IPS-20b (cell line): Measurements from ENCODE around the gene NCKAP5.

Experiments
- H3K27ac ChIP-seq: one replicate; pipeline ENCODE4 v1.5.1; 2013; ENCODE audit warnings: low read length
- H3K27me3 ChIP-seq: 2 replicates; pipeline ENCODE4 v1.6.1; 2013; ENCODE audit warnings: mild to moderate bottlenecking, low read length, inconsistent platforms; ENCODE audit not compliant: insufficient read depth
- H3K36me3 ChIP-seq: 2 replicates; pipeline ENCODE4 v1.6.1; 2013; ENCODE audit warnings: low read depth, mild to moderate bottlenecking, inconsistent platforms, low read length, moderate library complexity; ENCODE audit not compliant: insufficient read depth
- H3K4me1 ChIP-seq: 2 replicates; pipeline ENCODE4 v1.6.1; 2013; ENCODE audit warnings: mild to moderate bottlenecking, control low read depth, inconsistent platforms, low read length, moderate library complexity; ENCODE audit not compliant: insufficient read depth
- H3K4me3 ChIP-seq: 2 replicates; pipeline ENCODE4 v1.5.1; 2013; ENCODE audit warnings: mild to moderate bottlenecking, low read length, inconsistent platforms
- H3K9ac ChIP-seq: 2 replicates; pipeline ENCODE4 v1.6.1; 2013; ENCODE audit warnings: low read depth, mild to moderate bottlenecking, inconsistent platforms, low read length, moderate library complexity
- H3K9me3 ChIP-seq: 2 replicates; pipeline ENCODE4 v1.6.1; 2013; ENCODE audit warnings: mild to moderate bottlenecking, low read depth, low read length, inconsistent platforms; ENCODE audit not compliant: insufficient read depth

Gene NCKAP5

GRCh38 chr2:132740081-132740720, 828.1 kb downstream of the NCKAP5 start:
- no peaks in the 10 kb centered on the region for H3K9me3 ChIP-seq
- H3K4me1 ChIP-seq: peaks cover 8% of the 10 kb centered on the region; the same call in 1 of the 2 replicates
- H3K4me3 ChIP-seq: no peak overlapping the region
- H3K27me3 ChIP-seq: no peaks in the 10 kb centered on the region
- H3K36me3 ChIP-seq: no peaks in the 10 kb centered on the region
- no peak overlapping the region for H3K27ac ChIP-seq
- no peak overlapping the region for H3K9ac ChIP-seq

- no peak overlapping the region for H3K4me3 ChIP-seq
- H3K27me3 ChIP-seq: no peaks in the 10 kb centered on the region
- peaks cover 8% of the 10 kb centered on the region; the same call in 1 of the 2 replicates for H3K4me1 ChIP-seq
- no peak overlapping the region for H3K27ac ChIP-seq
- H3K36me3 ChIP-seq: no peaks in the 10 kb centered on the region
- no peak overlapping the region for H3K9ac ChIP-seq
- no peaks in the 10 kb centered on the region for H3K9me3 ChIP-seq
Measured at GRCh38 chr2:132738223-132738622, 830.0 kb downstream of the NCKAP5 start.

DNA sequence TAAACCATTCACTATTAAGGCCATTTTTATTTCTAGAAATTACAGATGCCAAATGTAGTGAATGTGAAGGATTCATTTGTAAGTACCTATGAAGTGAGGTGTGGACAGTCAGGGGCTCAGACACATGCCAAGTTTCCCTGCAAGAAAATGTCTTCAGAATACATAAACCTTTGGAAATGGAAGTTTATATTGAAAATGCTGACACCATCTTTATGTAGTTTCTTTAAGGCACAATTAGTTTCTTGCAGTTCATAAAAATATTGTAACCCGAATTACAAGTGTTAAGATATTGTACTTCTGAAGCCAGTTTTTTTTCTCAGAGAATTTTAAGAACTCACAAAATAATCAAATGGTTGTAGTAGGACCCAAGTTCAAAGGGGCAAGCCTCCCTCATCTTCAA, 832.2 kb downstream of the NCKAP5 start:
- no peaks in the 10 kb centered on the region for H3K36me3 ChIP-seq
- no peak overlapping the region for H3K27ac ChIP-seq
- H3K9me3 ChIP-seq: no peaks in the 10 kb centered on the region
- no peak overlapping the region for H3K4me3 ChIP-seq
- no peak overlapping the region for H3K9ac ChIP-seq
- 0 out of 2 replicates have a peak, but pooled peaks cover under 1% of the 10 kb centered on the region for H3K4me1 ChIP-seq
- H3K27me3 ChIP-seq: no peaks in the 10 kb centered on the region

GRCh38 chr2:132734961-132735360, 833.3 kb downstream of the NCKAP5 start:
- Histone ChIP-seq H3K27ac (no peak overlapping the region), H3K27me3 (no peaks in the 10 kb centered on the region), H3K9me3 (no peaks in the 10 kb centered on the region), H3K36me3 (no peaks in the 10 kb centered on the region), H3K4me3 (no peak overlapping the region), H3K4me1 (no peaks in the 10 kb centered on the region), H3K9ac (no peak overlapping the region)

DNA sequence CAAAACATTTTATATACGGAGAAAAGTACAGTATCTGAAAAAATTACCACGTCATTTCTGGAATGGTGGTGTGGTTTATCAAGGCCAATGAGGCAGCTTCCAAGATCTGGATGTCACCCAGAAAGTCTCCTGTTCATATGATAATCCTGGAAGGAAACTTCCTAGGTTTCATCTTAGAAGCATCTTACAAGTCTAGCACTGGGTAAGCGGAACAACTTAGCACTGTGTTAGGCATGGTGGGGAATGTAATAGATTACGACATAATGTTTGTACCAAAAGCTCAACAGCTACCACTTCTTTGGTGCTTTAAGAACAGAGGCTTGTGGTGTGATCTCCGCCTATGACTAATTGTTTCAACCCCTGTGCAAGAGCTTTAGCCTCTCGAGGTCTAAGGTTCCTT, 835.2 kb downstream of the NCKAP5 start:
- Histone ChIP-seq H3K4me1 (no peaks in the 10 kb centered on the region), H3K27ac (no peak overlapping the region), H3K4me3 (no peak overlapping the region), H3K9me3 (no peaks in the 10 kb centered on the region), H3K36me3 (no peaks in the 10 kb centered on the region), H3K9ac (no peak overlapping the region), H3K27me3 (no peaks in the 10 kb centered on the region)

DNA sequence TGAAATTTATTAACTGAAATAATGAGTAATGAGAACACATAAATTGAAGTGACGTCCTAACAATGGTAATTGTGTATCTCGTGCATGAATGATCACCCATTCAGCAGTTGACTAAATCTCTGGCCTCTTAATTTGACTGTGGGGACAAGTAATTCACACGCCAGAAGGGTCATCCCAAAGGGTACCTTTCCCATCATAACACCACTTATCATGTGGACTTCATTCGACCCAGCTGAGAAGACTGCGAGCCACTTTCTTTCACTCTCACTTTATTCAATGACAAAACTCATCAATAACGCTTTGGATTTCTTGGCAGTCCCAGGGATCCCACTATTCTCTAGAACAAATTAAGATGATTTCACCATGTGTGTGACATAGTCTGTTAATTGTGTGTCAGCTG, 835.6 kb downstream of the NCKAP5 start:
- no peaks in the 10 kb centered on the region for H3K27me3 ChIP-seq
- no peak overlapping the region for H3K27ac ChIP-seq
- no peaks in the 10 kb centered on the region for H3K36me3 ChIP-seq
- no peak overlapping the region for H3K9ac ChIP-seq
- no peaks in the 10 kb centered on the region for H3K4me1 ChIP-seq
- H3K4me3 ChIP-seq: no peak overlapping the region
- H3K9me3 ChIP-seq: no peaks in the 10 kb centered on the region

- no peak overlapping the region for H3K27ac ChIP-seq
- no peaks in the 10 kb centered on the region for H3K27me3 ChIP-seq
- no peak overlapping the region for H3K9ac ChIP-seq
- no peaks in the 10 kb centered on the region for H3K9me3 ChIP-seq
- H3K4me3 ChIP-seq: no peak overlapping the region
- no peaks in the 10 kb centered on the region for H3K4me1 ChIP-seq
- no peaks in the 10 kb centered on the region for H3K36me3 ChIP-seq
Measured at GRCh38 chr2:132731441-132731840, 836.8 kb downstream of the NCKAP5 start.

GRCh38 chr2:132730611-132731010, 837.7 kb downstream of the NCKAP5 start:
- Histone ChIP-seq H3K36me3 (no peaks in the 10 kb centered on the region), H3K9me3 (no peaks in the 10 kb centered on the region), H3K4me3 (no peak overlapping the region), H3K9ac (no peak overlapping the region), H3K27ac (no peak overlapping the region), H3K4me1 (no peaks in the 10 kb centered on the region), H3K27me3 (no peaks in the 10 kb centered on the region)

GRCh38 chr2:132729522-132729921, 838.7 kb downstream of the NCKAP5 start:
- Histone ChIP-seq H3K27ac (no peak overlapping the region), H3K9me3 (no peaks in the 10 kb centered on the region), H3K4me1 (no peaks in the 10 kb centered on the region), H3K27me3 (no peaks in the 10 kb centered on the region), H3K36me3 (no peaks in the 10 kb centered on the region), H3K4me3 (no peak overlapping the region), H3K9ac (no peak overlapping the region)

- Histone ChIP-seq H3K9ac (no peak overlapping the region), H3K4me1 (no peaks in the 10 kb centered on the region), H3K4me3 (no peak overlapping the region), H3K27me3 (no peaks in the 10 kb centered on the region), H3K9me3 (no peaks in the 10 kb centered on the region), H3K27ac (no peak overlapping the region), H3K36me3 (no peaks in the 10 kb centered on the region)
Measured at GRCh38 chr2:132726155-132726554, 842.1 kb downstream of the NCKAP5 start.

DNA sequence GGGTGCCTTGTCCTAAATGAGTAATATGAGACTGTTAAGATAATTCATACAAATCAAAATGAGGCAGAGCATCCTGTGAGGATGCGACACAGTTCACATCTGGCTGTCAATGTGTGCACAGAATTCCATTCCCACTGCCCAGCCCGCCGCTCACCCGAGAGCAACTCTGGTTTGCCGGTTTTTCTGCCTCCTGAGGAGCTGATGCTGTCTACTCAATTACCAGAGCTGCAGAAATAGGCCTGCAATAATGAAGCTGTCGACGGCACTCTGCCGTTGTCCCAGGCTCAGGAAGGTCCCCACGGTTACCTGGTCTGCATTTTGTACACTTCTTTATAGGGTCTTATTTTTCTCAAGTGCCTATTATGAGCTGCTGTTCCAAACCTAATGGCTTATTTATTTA, 842.5 kb downstream of the NCKAP5 start:
- Histone ChIP-seq H3K9me3 (no peaks in the 10 kb centered on the region), H3K4me3 (no peak overlapping the region), H3K36me3 (no peaks in the 10 kb centered on the region), H3K27ac (no peak overlapping the region), H3K4me1 (no peaks in the 10 kb centered on the region), H3K9ac (no peak overlapping the region), H3K27me3 (no peaks in the 10 kb centered on the region)

DNA sequence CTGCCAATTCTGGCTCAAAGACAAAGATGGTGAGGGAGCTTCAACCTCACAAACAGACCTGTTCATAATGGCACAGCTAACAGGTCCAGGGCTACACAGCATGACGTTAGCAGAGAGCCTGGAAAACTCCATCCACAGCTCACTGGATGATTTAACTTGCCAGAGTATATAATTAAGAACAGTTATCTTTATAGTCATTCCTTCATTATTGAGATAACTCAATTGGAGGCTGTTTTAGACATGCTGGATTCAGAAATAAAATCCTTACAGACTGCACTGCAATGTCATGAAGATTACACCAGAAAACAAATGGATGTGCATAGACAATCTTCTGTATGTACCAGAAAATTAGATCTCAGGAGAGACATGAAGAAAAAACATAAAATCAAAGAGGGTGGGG, 843.1 kb downstream of the NCKAP5 start:
- Histone ChIP-seq H3K27me3 (no peaks in the 10 kb centered on the region), H3K27ac (no peak overlapping the region), H3K4me3 (no peak overlapping the region), H3K4me1 (no peaks in the 10 kb centered on the region), H3K9me3 (no peaks in the 10 kb centered on the region), H3K36me3 (no peaks in the 10 kb centered on the region), H3K9ac (no peak overlapping the region)
